ENCODE results near the gene SYNE1.

- no peak for TF ChIP-seq CTCF (IDR thresholded peaks at IDR 0.05)
- no peak for TF ChIP-seq POLR2A (IDR thresholded peaks at IDR 0.05)
Measured at GRCh38 chr6:152634773-152635172, 2.4 kb downstream of the SYNE1 start.
